ENCODE data around the gene CAMTA1.
"Not testable (repeated sequence)": the region's sequence is repeated elsewhere in the genome, so short reads cannot be mapped to it uniquely, and the experiment has no call there.

CAMTA1 gene

DNA sequence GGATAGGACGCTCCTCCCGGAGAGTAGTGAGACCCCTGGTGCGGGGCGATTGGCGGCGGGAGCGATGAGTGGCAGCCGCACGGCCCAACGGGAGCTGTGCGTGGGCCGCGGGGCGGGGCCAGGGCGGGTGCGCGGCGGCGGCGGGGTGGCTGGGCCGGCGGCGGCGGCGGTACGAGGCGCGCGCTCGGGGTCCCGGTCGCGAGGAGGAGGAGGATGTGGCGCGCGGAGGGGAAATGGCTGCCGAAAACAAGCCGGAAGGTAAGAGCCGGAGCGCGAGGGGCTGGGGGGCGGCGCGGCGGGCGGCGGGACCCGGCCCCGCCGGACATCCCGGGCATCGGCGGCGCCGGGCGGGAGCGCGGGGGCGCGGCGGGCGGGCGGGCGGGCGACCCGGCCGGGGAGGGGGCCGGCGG, at the start of gene CAMTA1:
Gene CAMTA1 (plus strand): TSS at position 137 of the 410 bp plus-strand sequence. CDS start 77 bp downstream, at position 214.
- Mint-ChIP-seq H3K4me3 (peak within 1 kb of the TSS; percentile 86), H3K4me1 (peaks cover 43% of the 10 kb centered on the region), H3K36me3 (peaks cover 19% of the 10 kb centered on the region), H3K9me3 (no peaks in the 10 kb centered on the region), H3K27ac (peak within 1 kb of the TSS; percentile 94)
- peak in 1 of 2 donors; percentile 97 for DNase-seq (ENCODE audit: low spot score in 2 of 2)
- peak; percentile 87 for ATAC-seq

GRCh38 chr1:6738987-6739676, 46.1 kb upstream of the CAMTA1 start:
- ATAC-seq: no peak
- H3K27ac Mint-ChIP-seq: no peak overlapping the region
- H3K4me3 Mint-ChIP-seq: no peak overlapping the region
- H3K9me3 Mint-ChIP-seq: no peaks in the 10 kb centered on the region
- peaks cover 11% of the 10 kb centered on the region for H3K4me1 Mint-ChIP-seq
- no peak for DNase-seq (ENCODE audit: low spot score in 2 of 2)
- H3K36me3 Mint-ChIP-seq: no peaks in the 10 kb centered on the region

DNA sequence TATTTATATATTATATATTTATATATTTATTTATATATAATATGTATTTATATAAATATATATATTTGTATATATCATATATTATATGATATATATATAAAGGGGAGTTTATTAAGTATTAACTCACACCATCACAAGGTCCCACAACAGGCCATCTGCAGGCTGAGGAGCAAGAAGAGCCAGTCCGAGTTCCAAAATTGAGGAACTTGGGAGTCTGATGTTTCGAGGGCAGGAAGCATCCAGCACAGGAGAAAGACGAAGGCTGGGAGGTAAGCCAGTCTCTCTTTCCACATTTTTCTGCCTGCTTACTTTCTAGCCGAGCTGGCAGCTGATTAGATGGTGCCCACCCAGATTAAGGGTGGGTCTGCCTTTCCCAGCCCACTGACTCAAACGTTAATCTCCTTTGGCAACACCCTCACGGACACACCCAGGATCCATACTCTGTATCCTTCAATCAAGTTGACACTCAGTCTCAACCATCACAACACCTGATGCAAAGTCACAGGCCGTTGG, 42.5 kb upstream of the CAMTA1 start:
- not testable (repeated sequence) for H3K27ac Mint-ChIP-seq; H3K4me3 Mint-ChIP-seq; ATAC-seq; H3K36me3 Mint-ChIP-seq; H3K9me3 Mint-ChIP-seq; DNase-seq (ENCODE audit: low spot score in 2 of 2)
- H3K4me1 Mint-ChIP-seq: peaks cover 17% of the 10 kb centered on the region

GRCh38 chr1:6743189-6744101, 41.8 kb upstream of the CAMTA1 start:
- Mint-ChIP-seq H3K27ac (no peak overlapping the region), H3K4me1 (peaks cover 17% of the 10 kb centered on the region), H3K36me3 (no peaks in the 10 kb centered on the region), H3K9me3 (no peaks in the 10 kb centered on the region), H3K4me3 (no peak overlapping the region)
- ATAC-seq (peak; percentile 61), DNase-seq (ENCODE audit: low spot score in 2 of 2) (peak; percentile 12 to 69)

- Mint-ChIP-seq H3K9me3 (no peaks in the 10 kb centered on the region), H3K27ac (no peak overlapping the region), H3K36me3 (no peaks in the 10 kb centered on the region), H3K4me1 (peaks cover 17% of the 10 kb centered on the region), H3K4me3 (no peak overlapping the region)
- ATAC-seq: peak; percentile 57
- peak in 1 of 2 donors; percentile 54 for DNase-seq (ENCODE audit: low spot score in 2 of 2)
Measured at GRCh38 chr1:6745073-6745472, 40.2 kb upstream of the CAMTA1 start.

DNA sequence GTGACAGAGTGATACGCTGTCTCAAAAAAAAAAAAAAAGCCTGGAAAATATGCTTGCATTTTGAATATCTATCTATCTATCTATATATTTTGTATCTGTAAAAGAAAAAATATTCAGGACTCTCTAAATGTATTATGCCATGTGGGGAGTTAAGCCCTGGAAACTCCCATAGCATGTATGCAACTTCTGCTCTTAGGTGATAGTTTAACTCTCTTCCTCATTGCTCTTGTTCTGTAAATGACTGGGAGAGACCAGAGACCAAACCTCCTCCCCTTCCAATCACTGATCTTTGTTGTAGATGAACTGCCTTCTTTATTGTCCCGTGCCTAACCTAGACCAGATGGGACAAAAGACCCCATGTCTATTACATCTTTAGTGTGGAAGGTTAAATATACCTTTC, 37.6 kb upstream of the CAMTA1 start:
- H3K27ac Mint-ChIP-seq: no peak overlapping the region
- no peak for ATAC-seq
- no peaks in the 10 kb centered on the region for H3K9me3 Mint-ChIP-seq
- no peak for DNase-seq (ENCODE audit: low spot score in 2 of 2)
- no peak overlapping the region for H3K4me3 Mint-ChIP-seq
- H3K4me1 Mint-ChIP-seq: peaks cover 17% of the 10 kb centered on the region
- H3K36me3 Mint-ChIP-seq: no peaks in the 10 kb centered on the region

- no peak for ATAC-seq
- H3K9me3 Mint-ChIP-seq: no peaks in the 10 kb centered on the region
- H3K4me1 Mint-ChIP-seq: no peaks in the 10 kb centered on the region
- no peak overlapping the region for H3K4me3 Mint-ChIP-seq
- no peaks in the 10 kb centered on the region for H3K36me3 Mint-ChIP-seq
- DNase-seq (ENCODE audit: low spot score in 2 of 2): no peak
- no peak overlapping the region for H3K27ac Mint-ChIP-seq
Measured at GRCh38 chr1:6750490-6750889, 34.8 kb upstream of the CAMTA1 start.

DNA sequence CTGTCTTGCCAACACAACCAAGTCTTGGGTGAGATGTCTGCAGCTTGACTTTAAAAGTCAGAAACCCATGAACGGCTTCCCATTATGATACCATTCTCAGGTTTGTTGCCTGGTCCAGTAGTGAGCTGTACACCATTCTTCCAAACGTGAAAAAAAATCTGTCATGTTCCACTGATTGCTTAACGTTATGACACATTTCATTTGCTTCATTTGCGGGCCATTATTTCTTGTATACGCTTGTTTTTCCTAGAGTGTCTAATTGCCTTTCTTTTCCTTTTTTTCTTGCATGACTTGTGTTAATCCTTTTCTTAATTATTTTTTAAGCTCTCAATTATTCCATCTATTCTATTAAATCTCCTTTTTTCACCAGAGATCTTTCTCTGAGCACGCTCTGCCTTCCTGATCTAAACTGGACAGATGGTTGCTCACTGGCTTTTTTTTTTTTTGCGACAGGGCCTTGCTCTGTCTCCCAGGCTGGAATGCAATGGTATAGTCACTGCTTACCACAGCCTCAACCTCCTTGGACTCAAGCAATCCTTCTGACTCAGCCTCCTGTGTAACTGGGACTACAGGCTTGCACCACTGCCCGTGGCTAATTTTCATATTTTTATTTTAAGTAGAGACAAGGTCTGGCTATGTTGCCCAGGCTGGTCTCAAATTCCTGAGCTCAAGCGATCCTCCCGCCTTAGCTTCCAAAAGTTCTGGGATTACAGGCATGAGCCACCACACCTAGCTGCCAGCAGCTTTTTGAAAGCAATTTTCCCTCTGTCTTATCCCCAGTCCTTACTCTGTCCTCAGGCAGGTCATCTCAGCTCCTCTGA, 31.7 kb upstream of the CAMTA1 start:
- H3K4me3 Mint-ChIP-seq: no peak overlapping the region
- no peak for DNase-seq (ENCODE audit: low spot score in 2 of 2)
- H3K27ac Mint-ChIP-seq: no peak overlapping the region
- ATAC-seq: no peak
- no peaks in the 10 kb centered on the region for H3K36me3 Mint-ChIP-seq
- H3K4me1 Mint-ChIP-seq: no peaks in the 10 kb centered on the region
- no peaks in the 10 kb centered on the region for H3K9me3 Mint-ChIP-seq

GRCh38 chr1:6756457-6756856, 28.8 kb upstream of the CAMTA1 start:
- ATAC-seq (no peak), DNase-seq (ENCODE audit: low spot score in 2 of 2) (no peak)
- H3K27ac Mint-ChIP-seq: no peak overlapping the region
- H3K4me3 Mint-ChIP-seq: no peak overlapping the region
- H3K36me3 Mint-ChIP-seq: no peaks in the 10 kb centered on the region
- no peaks in the 10 kb centered on the region for H3K4me1 Mint-ChIP-seq
- H3K9me3 Mint-ChIP-seq: no peaks in the 10 kb centered on the region

DNA sequence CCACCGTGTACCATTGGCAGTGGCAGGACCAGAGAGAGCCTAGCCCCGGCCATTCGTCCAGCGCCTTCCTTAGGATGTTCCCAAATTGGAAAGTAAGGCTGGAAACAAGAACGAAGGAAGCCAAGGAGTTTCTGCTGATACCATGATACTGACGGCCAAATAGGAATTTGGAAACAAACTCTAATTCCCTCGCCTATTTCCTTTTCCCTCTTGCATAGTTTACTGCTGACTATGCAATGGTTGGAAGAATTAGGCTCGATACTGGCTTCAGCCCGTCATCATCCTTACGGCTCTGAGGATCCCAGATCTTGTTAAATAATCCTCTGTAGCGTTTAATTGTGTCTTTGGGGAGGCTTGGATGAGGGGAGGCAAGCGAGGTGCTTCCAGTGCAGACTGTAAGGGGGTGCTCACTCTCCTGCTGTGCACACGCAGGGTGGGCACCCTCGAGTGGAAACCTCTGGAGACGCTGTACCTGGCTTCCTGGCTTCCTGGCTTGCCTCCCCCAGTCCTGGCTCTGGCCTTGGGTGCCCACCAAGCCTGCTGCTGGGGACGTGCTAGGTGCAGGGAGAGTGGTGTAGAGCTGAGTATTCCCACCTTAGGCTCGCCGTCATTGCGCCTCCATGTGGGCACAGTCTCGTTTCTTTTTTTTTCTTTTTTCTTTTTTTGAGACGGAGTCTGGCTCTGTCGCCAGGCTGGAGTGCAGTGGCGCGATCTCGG, 27.4 kb upstream of the CAMTA1 start:
- no peak overlapping the region for H3K27ac Mint-ChIP-seq
- H3K9me3 Mint-ChIP-seq: no peaks in the 10 kb centered on the region
- no peaks in the 10 kb centered on the region for H3K36me3 Mint-ChIP-seq
- no peak overlapping the region for H3K4me3 Mint-ChIP-seq
- H3K4me1 Mint-ChIP-seq: no peaks in the 10 kb centered on the region
- ATAC-seq (no peak), DNase-seq (ENCODE audit: low spot score in 2 of 2) (no peak)

- Mint-ChIP-seq H3K4me1 (no peaks in the 10 kb centered on the region), H3K27ac (no peak overlapping the region), H3K9me3 (no peaks in the 10 kb centered on the region), H3K36me3 (no peaks in the 10 kb centered on the region), H3K4me3 (no peak overlapping the region)
- ATAC-seq: no peak
- no peak for DNase-seq (ENCODE audit: low spot score in 2 of 2)
Measured at GRCh38 chr1:6761196-6761737, 24.0 kb upstream of the CAMTA1 start.

- no peaks in the 10 kb centered on the region for H3K9me3 Mint-ChIP-seq
- H3K4me1 Mint-ChIP-seq: no peaks in the 10 kb centered on the region
- DNase-seq (ENCODE audit: low spot score in 2 of 2): no peak
- H3K27ac Mint-ChIP-seq: no peak overlapping the region
- H3K36me3 Mint-ChIP-seq: no peaks in the 10 kb centered on the region
- no peak overlapping the region for H3K4me3 Mint-ChIP-seq
- ATAC-seq: no peak
Measured at GRCh38 chr1:6762060-6762459, 23.2 kb upstream of the CAMTA1 start.

GRCh38 chr1:6770751-6771440, 14.4 kb upstream of the CAMTA1 start:
- H3K4me3 Mint-ChIP-seq: no peak overlapping the region
- H3K27ac Mint-ChIP-seq: no peak overlapping the region
- ATAC-seq: no peak
- H3K9me3 Mint-ChIP-seq: no peaks in the 10 kb centered on the region
- H3K36me3 Mint-ChIP-seq: no peaks in the 10 kb centered on the region
- no peak for DNase-seq (ENCODE audit: low spot score in 2 of 2)
- no peaks in the 10 kb centered on the region for H3K4me1 Mint-ChIP-seq

GRCh38 chr1:6771441-6771769, 13.8 kb upstream of the CAMTA1 start:
- Mint-ChIP-seq H3K9me3 (peaks cover 2% of the 10 kb centered on the region), H3K36me3 (no peaks in the 10 kb centered on the region), H3K4me3 (no peak overlapping the region), H3K27ac (no peak overlapping the region), H3K4me1 (no peaks in the 10 kb centered on the region)
- ATAC-seq (no peak), DNase-seq (ENCODE audit: low spot score in 2 of 2) (no peak)
